Neural progenitor cell (in vitro differentiated cells): ENCODE data around the gene RAB40B. TPM values are rescaled to one million over a fixed set of nuclear protein-coding genes. Genes with fewer than 3 reads are reported as not detected.

Experiments
- DNase-seq: peaks from one replicate; pipeline ENCODE4 v3.0.0-alpha.2; 2016; ENCODE audit warnings: low spot score
- H2AFZ ChIP-seq: fragments of 200-600 bp; sonication (generic); replicated peaks from 2 replicates; pipeline ENCODE4 v1.6.1; 2016; ENCODE audit warnings: antibody characterized with exemption
- H3F3A ChIP-seq: fragments of 200-600 bp; sonication (generic); 2 replicates; pipeline ENCODE4 v1.6.1; 2016; ENCODE audit warnings: antibody characterized with exemption, low read depth
- H3K27ac ChIP-seq: fragments of 200-600 bp; sonication (generic); 2 replicates; pipeline ENCODE4 v1.5.1; 2016; ENCODE audit warnings: mild to moderate bottlenecking
- H3K27me3 ChIP-seq: fragments of 200-600 bp; sonication (generic); 2 replicates; pipeline ENCODE4 v1.6.1; 2016; ENCODE audit warnings: mild to moderate bottlenecking, moderate library complexity
- H3K36me3 ChIP-seq: fragments of 200-600 bp; sonication (generic); 2 replicates; pipeline ENCODE4 v1.5.1; 2016
- H3K4me1 ChIP-seq: fragments of 200-600 bp; sonication (generic); 2 replicates; pipeline ENCODE4 v1.6.1; 2016; ENCODE audit warnings: mixed run types
- H3K4me2 ChIP-seq: fragments of 200-600 bp; sonication (generic); 2 replicates; pipeline ENCODE4 v1.6.1; 2016
- H3K4me3 ChIP-seq: fragments of 200-600 bp; sonication (generic); 2 replicates; pipeline ENCODE4 v1.5.1; 2016
- H3K79me2 ChIP-seq: fragments of 200-600 bp; sonication (generic); 2 replicates; pipeline ENCODE4 v1.6.1; 2016; ENCODE audit warnings: low read depth
- H3K9ac ChIP-seq: fragments of 200-600 bp; sonication (generic); 2 replicates; pipeline ENCODE4 v1.6.1; 2016
- H3K9me3 ChIP-seq: fragments of 200-600 bp; sonication (generic); 2 replicates; pipeline ENCODE4 v1.5.1; 2016; ENCODE audit warnings: low read depth
- H4K20me1 ChIP-seq: fragments of 200-600 bp; sonication (generic); 2 replicates; pipeline ENCODE4 v1.6.1; 2016; ENCODE audit warnings: low read depth
- H3K27ac Mint-ChIP-seq: 3 replicates; pipeline ENCODE4 v1.8.0; 2021; ENCODE audit warnings: mixed read lengths
- H3K27me3 Mint-ChIP-seq: 2 replicates; pipeline ENCODE4 v1.8.0; 2022; ENCODE audit warnings: low read depth, mild to moderate bottlenecking, inconsistent platforms, moderate library complexity, mixed read lengths; ENCODE audit not compliant: insufficient read depth
- H3K36me3 Mint-ChIP-seq: 3 replicates; pipeline ENCODE4 v1.8.0; 2021; ENCODE audit warnings: mixed read lengths
- H3K4me1 Mint-ChIP-seq: 3 replicates; pipeline ENCODE4 v1.8.0; 2021; ENCODE audit warnings: mixed read lengths
- H3K4me3 Mint-ChIP-seq: 3 replicates; pipeline ENCODE4 v1.8.0; 2021; ENCODE audit warnings: mild to moderate bottlenecking, moderate library complexity, mixed read lengths
- H3K9me3 Mint-ChIP-seq: 3 replicates; pipeline ENCODE4 v1.8.0; 2020; ENCODE audit warnings: mixed read lengths
- EZH2 ChIP-seq: fragments of 200-600 bp; sonication (generic); IDR thresholded peaks from 2 replicates; pipeline ENCODE4 v1.6.1; 2017; ENCODE audit warnings: antibody characterized with exemption, mild to moderate bottlenecking, moderate library complexity
- EZH2phosphoT487 ChIP-seq: fragments of 200-600 bp; sonication (generic); IDR thresholded peaks from 2 replicates; pipeline ENCODE4 v1.6.1; 2017; ENCODE audit warnings: antibody characterized with exemption
- total RNA-seq: library from RNA; depleted of rRNA; stranded (reverse); fragments of >200 nt; gene quantifications from 2 replicates; pipeline ENCODE4 v1.2.3, GENCODE V29; 2015; ENCODE audit warnings: low replicate concordance
- TF ChIP-seq, protein P1 (sequence below): fragments of 200-600 bp; sonication (generic); IDR thresholded peaks from 2 replicates; pipeline ENCODE4 v1.5.1; 2017; ENCODE audit warnings: antibody characterized with exemption, mild to moderate bottlenecking

Gene RAB40B
- total RNA-seq, 1 donor from 2014 or later, result 5.6 TPM

DNA sequence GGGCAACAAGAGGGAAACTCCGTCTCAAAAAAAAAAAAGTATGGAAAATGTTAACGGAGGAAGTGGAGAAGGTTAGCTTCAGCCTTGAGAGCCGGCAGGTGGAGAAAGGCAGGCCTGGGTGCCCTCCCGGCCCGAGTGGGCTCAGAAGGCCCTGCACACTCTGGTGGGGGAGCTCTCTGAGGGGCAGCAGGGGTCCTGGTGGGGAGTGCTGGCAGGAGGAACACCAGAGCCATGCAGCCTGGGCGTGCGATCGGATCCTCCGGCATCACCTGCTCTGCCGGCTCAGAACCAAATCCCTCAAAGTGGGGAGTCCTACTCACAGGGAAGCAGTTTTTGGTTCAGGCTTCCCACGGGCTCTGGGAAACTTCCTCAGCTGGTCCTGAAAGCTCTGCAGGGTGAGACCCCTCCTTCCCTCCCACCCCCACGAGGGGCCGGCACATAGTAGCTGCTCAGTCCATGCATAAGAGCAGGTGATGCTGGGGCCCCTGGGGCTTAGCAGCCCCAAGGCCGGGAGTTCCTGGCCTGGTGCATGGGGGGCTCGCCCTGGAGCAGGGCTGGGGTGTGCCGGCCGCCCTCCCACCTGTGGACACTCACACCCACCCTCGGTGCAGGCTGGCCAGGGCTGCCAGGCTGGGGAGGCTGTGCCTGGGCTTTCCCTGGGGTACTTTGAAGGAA is 38.1 kb upstream of the RAB40B start:
- H3K9ac ChIP-seq, result no peak overlapping the region

GRCh38 chr17:82734987-82735866 is 36.7 kb upstream of the RAB40B start, which contains the start of gene FN3K:
FN3K (plus strand) TSS chr17:82735615; CDS start chr17:82735637, 22 bp downstream.
- Histone ChIP-seq H3K4me2 (peak within 1 kb of the TSS; percentile 96), H4K20me1 (no peaks in the 10 kb centered on the region), H3K9me3 (no peaks in the 10 kb centered on the region), H2AFZ (peak within 1 kb of the TSS; percentile 96), H3K4me1 (no peaks in the 10 kb centered on the region), H3K9ac (peak within 1 kb of the TSS; percentile 48), H3K4me3 (peak within 1 kb of the TSS; percentile 82), H3F3A (peaks cover 8% of the 10 kb centered on the region), H3K27me3 (peaks cover 6% of the 10 kb centered on the region), H3K36me3 (no peaks in the 10 kb centered on the region), H3K79me2 (no peaks in the 10 kb centered on the region), H3K27ac (no peak within 1 kb of the TSS)
- no peak for TF ChIP-seq EZH2phosphoT487
- peaks cover 13% of the 10 kb centered on the region for H3K9me3 Mint-ChIP-seq
- H3K4me3 Mint-ChIP-seq, result peak within 1 kb of the TSS; percentile 85
- peak; percentile 91 for DNase-seq
- no peak within 1 kb of the TSS for H3K27ac Mint-ChIP-seq
- peaks cover 25% of the 10 kb centered on the region for H3K36me3 Mint-ChIP-seq
- H3K4me1 Mint-ChIP-seq, result peaks cover 5% of the 10 kb centered on the region
- peaks cover 12% of the 10 kb centered on the region for H3K27me3 Mint-ChIP-seq

More for the DNA sequence above, 38.1 kb upstream of the RAB40B start:
- peaks cover 12% of the 10 kb centered on the region for H3K27me3 Mint-ChIP-seq
- H2AFZ ChIP-seq, result no peak overlapping the region
- H4K20me1 ChIP-seq, result no peaks in the 10 kb centered on the region
- H3K4me1 Mint-ChIP-seq, result peaks cover 5% of the 10 kb centered on the region
- no peaks in the 10 kb centered on the region for H3K4me1 ChIP-seq
- TF ChIP-seq EZH2phosphoT487 (no peak), EZH2 (no peak)
- TF ChIP-seq, protein P1, sequence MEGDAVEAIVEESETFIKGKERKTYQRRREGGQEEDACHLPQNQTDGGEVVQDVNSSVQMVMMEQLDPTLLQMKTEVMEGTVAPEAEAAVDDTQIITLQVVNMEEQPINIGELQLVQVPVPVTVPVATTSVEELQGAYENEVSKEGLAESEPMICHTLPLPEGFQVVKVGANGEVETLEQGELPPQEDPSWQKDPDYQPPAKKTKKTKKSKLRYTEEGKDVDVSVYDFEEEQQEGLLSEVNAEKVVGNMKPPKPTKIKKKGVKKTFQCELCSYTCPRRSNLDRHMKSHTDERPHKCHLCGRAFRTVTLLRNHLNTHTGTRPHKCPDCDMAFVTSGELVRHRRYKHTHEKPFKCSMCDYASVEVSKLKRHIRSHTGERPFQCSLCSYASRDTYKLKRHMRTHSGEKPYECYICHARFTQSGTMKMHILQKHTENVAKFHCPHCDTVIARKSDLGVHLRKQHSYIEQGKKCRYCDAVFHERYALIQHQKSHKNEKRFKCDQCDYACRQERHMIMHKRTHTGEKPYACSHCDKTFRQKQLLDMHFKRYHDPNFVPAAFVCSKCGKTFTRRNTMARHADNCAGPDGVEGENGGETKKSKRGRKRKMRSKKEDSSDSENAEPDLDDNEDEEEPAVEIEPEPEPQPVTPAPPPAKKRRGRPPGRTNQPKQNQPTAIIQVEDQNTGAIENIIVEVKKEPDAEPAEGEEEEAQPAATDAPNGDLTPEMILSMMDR, result no peak
- no peak overlapping the region for H3K27ac Mint-ChIP-seq
- peaks cover 11% of the 10 kb centered on the region for H3K36me3 ChIP-seq
- no peak for DNase-seq
- H3K9me3 Mint-ChIP-seq, result peaks cover 27% of the 10 kb centered on the region
- no peaks in the 10 kb centered on the region for H3K79me2 ChIP-seq
- H3K9me3 ChIP-seq, result peaks cover 5% of the 10 kb centered on the region
- peaks cover 6% of the 10 kb centered on the region for H3K27me3 ChIP-seq
- H3K4me2 ChIP-seq, result peak overlapping the region; percentile 96
- no peak overlapping the region for H3K27ac ChIP-seq
- peak overlapping the region; percentile 85 for H3K4me3 Mint-ChIP-seq
- H3K36me3 Mint-ChIP-seq, result peaks cover 32% of the 10 kb centered on the region
- peak overlapping the region; percentile 82 for H3K4me3 ChIP-seq
- peaks cover 8% of the 10 kb centered on the region for H3F3A ChIP-seq

DNA sequence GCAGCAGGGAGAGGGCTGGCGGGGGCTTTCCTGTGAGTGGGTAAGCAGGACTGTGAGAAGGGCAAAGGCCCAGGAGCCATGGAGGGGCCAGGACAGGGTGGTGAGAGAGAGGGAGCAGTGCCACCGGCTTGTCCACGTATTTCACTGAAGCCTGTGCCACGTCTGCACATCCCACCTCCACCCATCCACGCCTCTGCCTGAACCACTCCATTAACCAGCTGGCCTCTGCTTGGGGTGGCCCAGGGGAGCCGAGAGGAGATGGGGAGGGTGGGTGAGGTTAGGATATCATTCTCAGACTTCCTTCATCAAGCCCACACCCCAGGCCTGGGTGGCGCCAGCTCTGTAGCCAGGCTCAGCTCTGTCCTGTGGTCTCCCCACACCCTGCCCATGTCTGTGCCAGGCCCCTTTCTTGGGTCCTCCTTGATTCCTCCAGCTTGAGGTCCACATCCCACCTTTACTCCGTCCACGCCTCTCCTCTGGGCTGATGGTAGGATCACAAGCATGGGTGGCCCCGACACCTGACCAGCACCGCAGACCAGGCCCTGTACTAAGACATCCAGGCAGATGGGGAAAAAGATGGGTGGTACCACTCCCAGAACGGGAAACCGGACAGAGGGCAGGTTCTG is 33.7 kb upstream of the RAB40B start:
- no peaks in the 10 kb centered on the region for H3K4me1 ChIP-seq
- H3K27ac Mint-ChIP-seq, result no peak overlapping the region
- H3K9me3 ChIP-seq, result no peaks in the 10 kb centered on the region
- H2AFZ ChIP-seq, result no peak overlapping the region
- H3F3A ChIP-seq, result peaks cover 8% of the 10 kb centered on the region
- H3K4me3 Mint-ChIP-seq, result no peak overlapping the region
- H3K9ac ChIP-seq, result no peak overlapping the region
- H3K4me1 Mint-ChIP-seq, result peaks cover 8% of the 10 kb centered on the region
- H3K27me3 Mint-ChIP-seq, result peaks cover 12% of the 10 kb centered on the region
- no peak overlapping the region for H3K27ac ChIP-seq
- TF ChIP-seq, protein P1, result no peak
- TF ChIP-seq EZH2 (no peak), EZH2phosphoT487 (no peak)
- peaks cover 7% of the 10 kb centered on the region for H3K9me3 Mint-ChIP-seq
- no peak for DNase-seq
- H4K20me1 ChIP-seq, result no peaks in the 10 kb centered on the region
- no peaks in the 10 kb centered on the region for H3K79me2 ChIP-seq
- H3K4me2 ChIP-seq, result no peak overlapping the region
- H3K4me3 ChIP-seq, result no peak overlapping the region
- H3K36me3 ChIP-seq, result no peaks in the 10 kb centered on the region
- H3K36me3 Mint-ChIP-seq, result peaks cover 27% of the 10 kb centered on the region
- H3K27me3 ChIP-seq, result peaks cover 6% of the 10 kb centered on the region
